Endothelial cell (in vitro differentiated cells): ENCODE data around the gene FUT9. TPM values are rescaled to one million over a fixed set of nuclear protein-coding genes. Genes with fewer than 3 reads are reported as not detected.

ENCODE experiments used
- DNase-seq: peaks from one replicate; pipeline ENCODE4 v3.0.0; 2021; ENCODE audit warnings: low spot score
- H3K27ac Mint-ChIP-seq: one replicate; pipeline ENCODE4 v1.8.0; 2021; ENCODE audit warnings: mixed read lengths, inconsistent platforms; ENCODE audit not compliant: unreplicated experiment
- H3K27me3 Mint-ChIP-seq: one replicate; pipeline ENCODE4 v1.8.0; 2021; ENCODE audit warnings: mild to moderate bottlenecking, moderate library complexity, mixed read lengths, inconsistent platforms; ENCODE audit not compliant: unreplicated experiment
- H3K36me3 Mint-ChIP-seq: one replicate; pipeline ENCODE4 v1.8.0; 2021; ENCODE audit warnings: mild to moderate bottlenecking, low read depth, mixed read lengths, inconsistent platforms; ENCODE audit not compliant: unreplicated experiment
- H3K4me1 Mint-ChIP-seq: one replicate; pipeline ENCODE4 v1.8.0; 2021; ENCODE audit warnings: mild to moderate bottlenecking, mixed read lengths, inconsistent platforms; ENCODE audit not compliant: unreplicated experiment
- H3K4me3 Mint-ChIP-seq: one replicate; pipeline ENCODE4 v1.8.0; 2021; ENCODE audit warnings: mild to moderate bottlenecking, mixed read lengths, inconsistent platforms; ENCODE audit not compliant: unreplicated experiment
- H3K9me3 Mint-ChIP-seq: one replicate; pipeline ENCODE4 v1.8.0; 2021; ENCODE audit warnings: mixed read lengths, inconsistent platforms; ENCODE audit not compliant: unreplicated experiment
- CTCF ChIP-seq: fragments of 200-600 bp; sonication (generic); IDR thresholded peaks from one replicate; pipeline ENCODE4 v1.5.0; 2021; ENCODE audit warnings: antibody characterized with exemption; ENCODE audit not compliant: unreplicated experiment
- total RNA-seq: library from RNA; stranded (reverse); fragmentation: NEBNext Ultra II Directional; extraction: Animal tissue kit (Norgen Biotek cat#: 25700); gene quantifications from one replicate; pipeline ENCODE4 v1.2.1, GENCODE V29; 2021; ENCODE audit not compliant: unreplicated experiment

FUT9 gene
- total RNA-seq, 1 donor from 2014 or later, result 5.7 TPM

DNA sequence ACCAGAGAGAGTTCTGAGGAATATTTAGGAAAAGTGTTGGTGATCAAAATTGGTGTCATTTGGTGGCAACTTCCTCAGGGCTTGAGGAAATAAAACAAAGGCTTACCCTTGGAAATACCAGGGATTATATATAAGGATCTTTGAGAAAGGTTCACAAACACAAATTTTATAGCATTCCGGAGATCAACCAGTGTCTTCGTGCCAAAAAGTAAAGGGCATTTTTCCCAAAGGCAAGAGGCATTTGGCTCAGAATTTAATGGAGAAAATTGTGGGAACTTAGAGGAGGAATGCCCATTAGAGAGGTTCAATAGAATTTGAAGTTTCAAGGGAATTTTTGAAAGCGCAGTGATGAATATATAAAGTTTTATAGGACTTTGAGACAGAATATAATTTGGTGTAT lies 179.5 kb downstream of the FUT9 start:
- H3K27ac Mint-ChIP-seq, result no peak overlapping the region
- H3K36me3 Mint-ChIP-seq, result no peaks in the 10 kb centered on the region
- no peaks in the 10 kb centered on the region for H3K4me1 Mint-ChIP-seq
- TF ChIP-seq CTCF, result no peak
- no peak overlapping the region for H3K4me3 Mint-ChIP-seq
- H3K9me3 Mint-ChIP-seq, result no peaks in the 10 kb centered on the region
- no peak for DNase-seq
- no peaks in the 10 kb centered on the region for H3K27me3 Mint-ChIP-seq

GRCh38 chr6:96196633-96197032 lies 180.9 kb downstream of the FUT9 start:
- H3K4me3 Mint-ChIP-seq, result no peak overlapping the region

DNA sequence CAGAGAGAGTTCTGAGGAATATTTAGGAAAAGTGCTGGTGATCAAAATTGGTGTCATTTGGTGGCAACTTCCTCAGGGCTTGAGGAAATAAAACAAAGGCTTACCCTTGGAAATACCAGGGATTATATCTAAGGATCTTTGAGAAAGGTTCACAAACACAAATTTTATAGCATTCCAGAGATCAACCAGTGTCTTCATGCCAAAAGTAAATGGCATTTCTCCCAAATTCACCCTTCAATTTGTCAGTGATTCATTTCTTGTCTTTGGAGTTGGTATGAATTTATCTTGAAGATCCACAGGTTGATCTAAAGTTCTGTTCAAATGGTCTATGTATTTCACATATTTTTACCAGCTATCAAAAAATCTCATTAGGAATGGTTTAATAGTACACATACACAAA lies 181.5 kb downstream of the FUT9 start:
- no peaks in the 10 kb centered on the region for H3K27me3 Mint-ChIP-seq
- H3K4me1 Mint-ChIP-seq, result no peaks in the 10 kb centered on the region
- H3K36me3 Mint-ChIP-seq, result no peaks in the 10 kb centered on the region
- no peak for TF ChIP-seq CTCF
- H3K9me3 Mint-ChIP-seq, result no peaks in the 10 kb centered on the region
- DNase-seq, result no peak
- H3K27ac Mint-ChIP-seq, result no peak overlapping the region
- no peak overlapping the region for H3K4me3 Mint-ChIP-seq

More at GRCh38 chr6:96196633-96197032, 180.9 kb downstream of the FUT9 start:
- no peak for DNase-seq
- no peaks in the 10 kb centered on the region for H3K36me3 Mint-ChIP-seq
- no peaks in the 10 kb centered on the region for H3K9me3 Mint-ChIP-seq
- H3K4me1 Mint-ChIP-seq, result no peaks in the 10 kb centered on the region
- no peak for TF ChIP-seq CTCF
- H3K27ac Mint-ChIP-seq, result no peak overlapping the region
- H3K27me3 Mint-ChIP-seq, result no peaks in the 10 kb centered on the region

GRCh38 chr6:96202571-96202970 lies 186.8 kb downstream of the FUT9 start:
- H3K27me3 Mint-ChIP-seq, result no peaks in the 10 kb centered on the region
- H3K36me3 Mint-ChIP-seq, result no peaks in the 10 kb centered on the region
- TF ChIP-seq CTCF, result no peak
- H3K27ac Mint-ChIP-seq, result no peak overlapping the region
- DNase-seq, result no peak
- H3K4me3 Mint-ChIP-seq, result no peak overlapping the region
- H3K4me1 Mint-ChIP-seq, result no peaks in the 10 kb centered on the region
- H3K9me3 Mint-ChIP-seq, result no peaks in the 10 kb centered on the region

- Mint-ChIP-seq H3K9me3 (no peaks in the 10 kb centered on the region), H3K36me3 (no peaks in the 10 kb centered on the region), H3K27me3 (no peaks in the 10 kb centered on the region), H3K4me3 (no peak overlapping the region), H3K27ac (no peak overlapping the region), H3K4me1 (no peaks in the 10 kb centered on the region)
- TF ChIP-seq CTCF, result no peak
- no peak for DNase-seq
Measured at GRCh38 chr6:96211341-96211740, 195.6 kb downstream of the FUT9 start.
